ENCODE measurements around the gene COX20. TPM values are rescaled to one million over a fixed set of nuclear protein-coding genes. Genes with fewer than 3 reads are reported as not detected.

The COX20 gene, protein sequence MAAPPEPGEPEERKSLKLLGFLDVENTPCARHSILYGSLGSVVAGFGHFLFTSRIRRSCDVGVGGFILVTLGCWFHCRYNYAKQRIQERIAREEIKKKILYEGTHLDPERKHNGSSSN
- 44.2 and 98.5 TPM in 2 replicates for total RNA-seq (ENCODE audit: low replicate concordance)

DNA sequence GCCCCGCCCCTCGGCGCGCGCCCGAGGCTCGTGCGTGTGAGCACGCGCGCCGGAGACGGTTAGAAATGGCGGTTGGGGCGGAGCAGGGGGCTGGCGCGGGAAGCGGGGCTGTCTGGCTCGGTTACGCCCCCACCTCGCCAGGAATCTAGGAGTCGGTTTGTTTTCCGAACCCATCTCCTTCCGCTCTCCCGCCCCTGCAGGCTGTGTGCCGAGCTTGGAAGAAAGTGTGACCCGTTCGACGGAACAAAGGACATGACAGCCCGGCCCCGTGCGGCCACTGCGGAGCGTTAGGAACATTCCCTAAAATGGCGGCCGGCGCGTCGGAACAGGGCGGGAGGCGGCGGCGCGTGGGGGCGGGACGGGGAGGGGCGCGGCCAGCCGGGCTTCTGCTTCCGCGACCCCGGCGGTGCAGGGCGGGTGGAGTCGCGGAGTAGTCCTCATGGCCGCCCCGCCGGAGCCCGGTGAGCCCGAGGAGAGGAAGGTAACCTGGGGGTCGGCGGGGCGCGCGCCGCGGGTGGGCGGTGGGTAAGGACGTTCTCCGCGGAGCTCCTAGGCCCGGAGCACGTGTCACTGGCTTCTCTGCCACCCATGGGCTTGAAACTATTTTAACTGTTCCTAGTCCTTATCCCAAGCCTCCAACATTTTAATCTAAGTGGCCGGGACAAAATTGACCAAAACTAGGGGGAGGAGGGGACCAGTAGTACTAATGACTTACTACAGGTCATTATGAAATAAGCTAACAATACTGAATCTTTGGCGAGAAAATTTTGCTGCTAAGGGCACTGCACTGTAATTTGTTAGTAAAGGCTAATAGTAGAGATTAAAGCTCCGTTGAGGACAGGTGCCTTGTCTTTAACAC lies at the start of gene COX20:
Gene COX20, plus strand, starts transcription at position 383 of the 859 bp plus-strand sequence. Its CDS starts 57 bp downstream, at position 440.
- H3K4me3 ChIP-seq (ENCODE audit: low read depth, low read length) = peak within 1 kb of the TSS; percentile 78
- TF ChIP-seq, protein P1, sequence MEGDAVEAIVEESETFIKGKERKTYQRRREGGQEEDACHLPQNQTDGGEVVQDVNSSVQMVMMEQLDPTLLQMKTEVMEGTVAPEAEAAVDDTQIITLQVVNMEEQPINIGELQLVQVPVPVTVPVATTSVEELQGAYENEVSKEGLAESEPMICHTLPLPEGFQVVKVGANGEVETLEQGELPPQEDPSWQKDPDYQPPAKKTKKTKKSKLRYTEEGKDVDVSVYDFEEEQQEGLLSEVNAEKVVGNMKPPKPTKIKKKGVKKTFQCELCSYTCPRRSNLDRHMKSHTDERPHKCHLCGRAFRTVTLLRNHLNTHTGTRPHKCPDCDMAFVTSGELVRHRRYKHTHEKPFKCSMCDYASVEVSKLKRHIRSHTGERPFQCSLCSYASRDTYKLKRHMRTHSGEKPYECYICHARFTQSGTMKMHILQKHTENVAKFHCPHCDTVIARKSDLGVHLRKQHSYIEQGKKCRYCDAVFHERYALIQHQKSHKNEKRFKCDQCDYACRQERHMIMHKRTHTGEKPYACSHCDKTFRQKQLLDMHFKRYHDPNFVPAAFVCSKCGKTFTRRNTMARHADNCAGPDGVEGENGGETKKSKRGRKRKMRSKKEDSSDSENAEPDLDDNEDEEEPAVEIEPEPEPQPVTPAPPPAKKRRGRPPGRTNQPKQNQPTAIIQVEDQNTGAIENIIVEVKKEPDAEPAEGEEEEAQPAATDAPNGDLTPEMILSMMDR (IDR thresholded peaks at IDR 0.05; ENCODE audit: insufficient read depth, low read length) = no peak
- peak; percentile 86 for DNase-seq (ENCODE audit: low read depth)

DNA sequence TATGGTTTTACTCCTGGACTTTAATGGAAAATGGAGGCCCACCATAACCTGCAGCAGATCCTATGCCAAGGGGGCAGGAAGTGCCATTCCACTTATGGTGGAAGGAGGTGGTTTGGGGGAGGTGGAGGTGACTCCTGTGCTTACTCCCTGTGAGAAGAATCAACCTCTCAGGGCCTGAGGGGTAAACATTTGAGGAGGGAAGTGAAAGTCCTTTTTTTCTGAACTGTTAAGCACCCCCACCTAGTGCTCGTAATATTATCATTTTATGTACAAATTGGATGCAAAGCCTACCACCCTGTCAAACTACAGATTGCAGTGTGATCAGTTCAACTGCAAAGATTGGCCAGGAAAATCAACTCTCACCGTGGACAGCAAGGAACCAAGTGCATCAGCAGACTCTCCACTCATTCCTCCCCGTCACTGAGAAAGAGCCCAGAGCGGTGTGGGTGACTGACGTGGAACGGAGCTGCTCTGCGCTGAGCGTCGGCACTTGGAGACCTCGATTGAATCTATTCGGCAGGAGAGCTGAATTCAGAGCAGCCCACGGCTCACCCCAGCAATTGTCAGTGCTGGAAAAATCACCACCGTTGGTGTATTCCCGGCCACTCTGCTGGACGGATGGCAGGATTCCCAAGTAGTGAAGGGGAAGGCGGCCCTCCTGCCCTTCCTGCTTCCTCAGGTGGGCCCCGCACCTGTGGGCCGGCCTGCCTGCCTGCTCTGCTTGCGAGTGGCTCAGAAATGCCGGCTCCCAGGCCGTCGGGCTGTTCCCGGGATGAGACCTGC lies 46.8 kb upstream of the COX20 start:
- TF ChIP-seq, protein P1 (IDR thresholded peaks at IDR 0.05; ENCODE audit: insufficient read depth, low read length) = no peak
- no peak for DNase-seq (ENCODE audit: low read depth)
- H3K4me3 ChIP-seq (ENCODE audit: low read depth, low read length) = no peak overlapping the region

DNA sequence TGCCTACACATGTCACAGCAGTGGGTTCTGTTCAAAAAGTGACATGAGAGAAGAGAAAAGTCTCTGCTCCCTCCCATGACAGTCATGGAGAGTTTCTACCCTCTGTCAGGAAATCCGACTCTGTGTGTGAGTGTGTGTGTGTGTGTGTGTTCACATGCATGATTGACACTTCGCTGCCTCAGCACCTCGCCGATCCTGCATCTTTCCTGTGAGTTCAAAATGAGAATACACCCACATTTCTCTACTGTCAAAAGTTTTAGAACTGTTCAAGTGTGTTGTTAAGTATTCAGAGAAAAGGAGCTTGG lies 46.2 kb upstream of the COX20 start:
- no peak for DNase-seq (ENCODE audit: low read depth)
- no peak overlapping the region for H3K4me3 ChIP-seq (ENCODE audit: low read depth, low read length)
- TF ChIP-seq, protein P1 (IDR thresholded peaks at IDR 0.05; ENCODE audit: insufficient read depth, low read length) = no peak

DNA sequence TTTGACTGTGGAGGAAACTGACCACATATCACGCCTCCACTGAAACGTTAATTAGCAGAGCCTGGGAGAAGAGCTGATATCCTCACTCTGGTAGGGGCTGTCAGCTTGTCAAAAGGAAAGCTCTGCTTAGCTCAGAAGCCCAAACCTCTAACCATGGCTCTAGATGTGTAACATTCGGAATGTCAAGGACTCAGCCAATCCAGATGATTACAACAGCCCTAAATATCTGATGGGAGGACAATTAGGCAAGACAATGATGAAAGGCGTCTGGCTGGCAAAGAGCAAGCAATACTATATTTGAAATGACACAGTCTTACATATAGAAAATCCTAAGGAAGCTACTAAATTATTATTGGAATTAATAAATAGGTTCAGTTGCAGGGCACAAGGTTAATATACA lies 45.7 kb upstream of the COX20 start:
- no peak overlapping the region for H3K4me3 ChIP-seq (ENCODE audit: low read depth, low read length)
- DNase-seq (ENCODE audit: low read depth) = no peak
- TF ChIP-seq, protein P1 (IDR thresholded peaks at IDR 0.05; ENCODE audit: insufficient read depth, low read length) = no peak

DNA sequence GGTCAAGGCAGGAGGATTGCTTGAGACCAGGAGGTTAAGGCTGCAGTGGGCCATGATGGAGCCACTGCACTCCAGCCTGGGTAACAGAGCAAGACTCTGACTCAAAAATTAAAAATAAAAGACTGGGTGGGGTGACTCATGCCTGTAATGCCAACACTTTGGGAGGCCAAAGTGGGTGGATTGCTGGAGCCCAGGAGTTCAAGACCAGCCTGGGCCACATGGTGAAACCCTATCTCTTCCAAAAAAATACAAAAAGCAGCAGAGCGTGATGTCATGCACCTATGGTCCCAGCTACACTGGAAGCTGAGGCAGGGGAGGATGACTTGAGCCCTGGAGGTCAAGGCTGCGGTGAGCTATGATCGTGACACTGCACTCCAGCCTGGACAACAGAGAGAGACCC lies 44.4 kb upstream of the COX20 start:
- no peak overlapping the region for H3K4me3 ChIP-seq (ENCODE audit: low read depth, low read length)
- DNase-seq (ENCODE audit: low read depth) = no peak
- TF ChIP-seq, protein P1 (IDR thresholded peaks at IDR 0.05; ENCODE audit: insufficient read depth, low read length) = no peak

DNA sequence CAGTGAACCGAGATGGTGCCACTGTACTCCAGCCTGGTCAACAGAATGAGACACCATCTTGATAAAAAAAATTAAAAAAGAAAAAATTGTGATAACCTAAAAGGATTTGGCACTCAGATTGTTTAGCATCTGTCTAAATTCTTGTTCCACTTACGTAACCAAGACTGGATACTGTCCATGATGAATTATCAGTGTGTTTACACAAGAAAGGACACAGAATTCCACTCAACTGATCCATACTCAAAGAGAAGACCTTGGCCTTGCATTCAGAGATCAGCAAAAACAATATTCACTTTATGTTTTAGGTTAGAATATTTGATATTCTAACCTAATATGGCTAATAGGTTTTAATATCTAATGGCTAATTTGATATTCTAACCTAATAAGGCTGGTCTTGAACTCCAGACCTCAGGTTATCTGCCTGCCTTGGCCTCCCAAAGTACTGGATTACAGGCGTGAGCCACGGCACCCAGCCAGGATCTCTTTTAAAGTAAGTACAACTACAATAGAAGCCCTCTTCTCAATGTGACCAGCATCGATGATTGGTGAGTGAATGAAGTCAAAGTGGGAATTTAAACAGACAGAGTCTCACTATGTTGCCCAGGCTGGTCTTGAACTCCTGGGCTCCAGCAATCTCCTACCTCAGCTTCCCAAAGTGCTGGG lies 43.1 kb upstream of the COX20 start:
- DNase-seq (ENCODE audit: low read depth) = peak; percentile 65
- TF ChIP-seq, protein P1 (IDR thresholded peaks at IDR 0.05; ENCODE audit: insufficient read depth, low read length) = no peak
- no peak overlapping the region for H3K4me3 ChIP-seq (ENCODE audit: low read depth, low read length)

Data from fibroblast of the aortic adventitia (primary cell).